Endodermal cell (in vitro differentiated cells): ENCODE data around the gene MPST. TPM values are rescaled to one million over a fixed set of nuclear protein-coding genes. Genes with fewer than 3 reads are reported as not detected.

Experiments
- DNase-seq: peaks from one replicate; pipeline ENCODE4 v3.0.0-alpha.2; 2017
- H3K27ac ChIP-seq: 2 replicates; pipeline ENCODE4 v1.5.1; 2013; ENCODE audit warnings: mild to moderate bottlenecking, low read depth, low read length, moderate library complexity
- H3K27me3 ChIP-seq: 2 replicates; pipeline ENCODE4 v1.6.1; 2013; ENCODE audit warnings: mild to moderate bottlenecking, low read length, moderate library complexity; ENCODE audit not compliant: insufficient read depth, control insufficient read depth, poor library complexity, severe bottlenecking
- H3K36me3 ChIP-seq: 2 replicates; pipeline ENCODE4 v1.7.0; 2013; ENCODE audit warnings: mild to moderate bottlenecking, low read length, moderate library complexity; ENCODE audit not compliant: control insufficient read depth, insufficient read depth
- H3K4me1 ChIP-seq: one replicate; pipeline ENCODE4 v1.7.0; 2013; ENCODE audit warnings: low read length; ENCODE audit not compliant: control insufficient read depth, insufficient read depth
- H3K4me3 ChIP-seq: 2 replicates; pipeline ENCODE4 v1.5.1; 2013; ENCODE audit warnings: mild to moderate bottlenecking, low read length, moderate library complexity
- H3K9ac ChIP-seq: 2 replicates; pipeline ENCODE4 v1.6.1; 2013; ENCODE audit warnings: mild to moderate bottlenecking, low read length, moderate library complexity; ENCODE audit not compliant: poor library complexity, severe bottlenecking; ENCODE audit errors: extremely low read depth
- H3K9me3 ChIP-seq: 2 replicates; pipeline ENCODE4 v1.6.1; 2013; ENCODE audit warnings: mild to moderate bottlenecking, low read length, moderate library complexity; ENCODE audit not compliant: control insufficient read depth
- H3K27ac Mint-ChIP-seq: 2 replicates; pipeline ENCODE4 v1.8.0; 2020; ENCODE audit warnings: mixed read lengths
- H3K27me3 Mint-ChIP-seq: 2 replicates; pipeline ENCODE4 v1.8.0; 2021; ENCODE audit warnings: mild to moderate bottlenecking, mixed read lengths; ENCODE audit not compliant: insufficient read depth
- H3K36me3 Mint-ChIP-seq: 2 replicates; pipeline ENCODE4 v1.8.0; 2020; ENCODE audit warnings: low read depth, mixed read lengths
- H3K4me1 Mint-ChIP-seq: 2 replicates; pipeline ENCODE4 v1.8.0; 2020; ENCODE audit warnings: mixed read lengths
- H3K4me3 Mint-ChIP-seq: 2 replicates; pipeline ENCODE4 v1.8.0; 2020; ENCODE audit warnings: mild to moderate bottlenecking, moderate library complexity, mixed read lengths
- H3K9me3 Mint-ChIP-seq: 2 replicates; pipeline ENCODE4 v1.8.0; 2020; ENCODE audit warnings: mild to moderate bottlenecking, mixed read lengths
- WGBS, 2 experiments: methylation state at CpG; one replicate each; pipeline versions ENCODE4 v1.1.5 to v1.1.7; 2013; ENCODE audit warnings: missing lambda C conversion rate in 2 of 2, mixed read lengths in 1 of 2; ENCODE audit not compliant: insufficient coverage in 1 of 2, insufficient read length in 1 of 2; 5-methylcytosine and 5-hydroxymethylcytosine counted together
- total RNA-seq, 2 donors: library from RNA; stranded (reverse); fragmentation: NEBNext Ultra II Directional in 1 of 2; extraction: Animal tissue kit (Norgen Biotek cat#: 25700) in 1 of 2; gene quantifications; 2 replicates in 1 of 2; 3 replicates in 1 of 2; pipeline ENCODE4 v1.2.1, GENCODE V29; 2021
- TF ChIP-seq, protein P1 (sequence below): fragments of 200-600 bp; sonication (generic); conservative IDR thresholded peaks from 2 replicates; pipeline ENCODE4 v1.5.0; 2021; ENCODE audit warnings: antibody characterized with exemption, mild to moderate bottlenecking

MPST gene
- total RNA-seq, 2 donors from 2014 or later, result 71.7 to 74.6 TPM

DNA sequence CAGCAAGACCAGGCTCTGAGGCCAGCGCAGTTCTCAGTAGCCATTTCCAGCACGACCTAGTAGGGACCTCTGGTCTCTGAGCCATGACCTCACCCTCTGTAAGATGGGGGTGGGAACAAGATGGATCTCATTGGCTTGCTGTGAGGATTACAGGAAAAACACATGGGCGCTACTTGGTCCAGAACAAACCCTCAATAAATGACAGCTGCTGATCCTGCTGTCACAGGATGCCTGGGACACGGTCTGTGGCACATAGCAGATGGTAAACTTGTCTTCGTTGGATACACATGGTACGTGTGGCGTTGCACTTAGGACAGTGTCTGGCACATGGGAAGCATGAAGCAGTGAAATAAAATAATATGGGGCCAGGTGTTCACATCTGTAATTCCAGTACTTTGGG is 27.5 kb downstream of the MPST start:
- 86 to 92% methylated on average over 5 to 7 of the region's 7 CpGs for WGBS, 2 experiments

DNA sequence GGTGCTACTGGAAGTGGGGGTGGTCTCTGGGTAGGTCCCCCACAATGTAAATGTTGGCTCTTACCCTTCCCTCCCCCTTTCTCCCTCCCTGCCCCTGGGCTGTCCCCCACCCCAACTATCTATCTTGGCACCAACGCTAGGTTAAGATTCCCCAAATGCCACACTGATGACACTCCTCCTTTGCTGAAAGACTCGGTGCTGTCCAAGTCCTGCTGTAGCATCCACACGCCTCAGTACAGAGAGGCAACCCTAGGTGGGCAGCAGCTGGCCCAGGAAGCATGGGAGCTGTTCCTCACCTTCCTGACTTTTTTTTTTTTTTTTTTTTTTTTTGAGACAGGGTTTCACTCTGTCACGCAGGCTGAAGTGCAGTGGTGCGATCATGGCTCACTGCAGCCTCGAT is 28.6 kb downstream of the MPST start:
- Mint-ChIP-seq H3K4me3 (no peak overlapping the region), H3K9me3 (no peaks in the 10 kb centered on the region), H3K27ac (no peak overlapping the region), H3K27me3 (peaks cover 13% of the 10 kb centered on the region), H3K4me1 (peaks cover 3% of the 10 kb centered on the region), H3K36me3 (no peaks in the 10 kb centered on the region)
- H3K4me1 ChIP-seq, result no peaks in the 10 kb centered on the region
- no peak overlapping the region for H3K27ac ChIP-seq
- peak; percentile 49 for DNase-seq
- TF ChIP-seq, protein P1, sequence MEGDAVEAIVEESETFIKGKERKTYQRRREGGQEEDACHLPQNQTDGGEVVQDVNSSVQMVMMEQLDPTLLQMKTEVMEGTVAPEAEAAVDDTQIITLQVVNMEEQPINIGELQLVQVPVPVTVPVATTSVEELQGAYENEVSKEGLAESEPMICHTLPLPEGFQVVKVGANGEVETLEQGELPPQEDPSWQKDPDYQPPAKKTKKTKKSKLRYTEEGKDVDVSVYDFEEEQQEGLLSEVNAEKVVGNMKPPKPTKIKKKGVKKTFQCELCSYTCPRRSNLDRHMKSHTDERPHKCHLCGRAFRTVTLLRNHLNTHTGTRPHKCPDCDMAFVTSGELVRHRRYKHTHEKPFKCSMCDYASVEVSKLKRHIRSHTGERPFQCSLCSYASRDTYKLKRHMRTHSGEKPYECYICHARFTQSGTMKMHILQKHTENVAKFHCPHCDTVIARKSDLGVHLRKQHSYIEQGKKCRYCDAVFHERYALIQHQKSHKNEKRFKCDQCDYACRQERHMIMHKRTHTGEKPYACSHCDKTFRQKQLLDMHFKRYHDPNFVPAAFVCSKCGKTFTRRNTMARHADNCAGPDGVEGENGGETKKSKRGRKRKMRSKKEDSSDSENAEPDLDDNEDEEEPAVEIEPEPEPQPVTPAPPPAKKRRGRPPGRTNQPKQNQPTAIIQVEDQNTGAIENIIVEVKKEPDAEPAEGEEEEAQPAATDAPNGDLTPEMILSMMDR, result no peak
- H3K9me3 ChIP-seq, result no peaks in the 10 kb centered on the region
- no peaks in the 10 kb centered on the region for H3K36me3 ChIP-seq
- 93 to 100% methylated on average over 3 to 6 of the region's 6 CpGs for WGBS, 2 experiments
- no peak overlapping the region for H3K4me3 ChIP-seq
- no peak overlapping the region for H3K9ac ChIP-seq
- H3K27me3 ChIP-seq, result no peaks in the 10 kb centered on the region

More for the DNA sequence above, 27.5 kb downstream of the MPST start:
- Histone ChIP-seq H3K27me3 (no peaks in the 10 kb centered on the region), H3K4me3 (no peak overlapping the region), H3K36me3 (no peaks in the 10 kb centered on the region), H3K9me3 (no peaks in the 10 kb centered on the region), H3K27ac (no peak overlapping the region), H3K4me1 (no peaks in the 10 kb centered on the region), H3K9ac (no peak overlapping the region)
- no peaks in the 10 kb centered on the region for H3K36me3 Mint-ChIP-seq
- no peak overlapping the region for H3K27ac Mint-ChIP-seq
- H3K27me3 Mint-ChIP-seq, result peaks cover 11% of the 10 kb centered on the region
- no peaks in the 10 kb centered on the region for H3K4me1 Mint-ChIP-seq
- TF ChIP-seq, protein P1, result no peak
- H3K4me3 Mint-ChIP-seq, result no peak overlapping the region
- H3K9me3 Mint-ChIP-seq, result no peaks in the 10 kb centered on the region
- no peak for DNase-seq

DNA sequence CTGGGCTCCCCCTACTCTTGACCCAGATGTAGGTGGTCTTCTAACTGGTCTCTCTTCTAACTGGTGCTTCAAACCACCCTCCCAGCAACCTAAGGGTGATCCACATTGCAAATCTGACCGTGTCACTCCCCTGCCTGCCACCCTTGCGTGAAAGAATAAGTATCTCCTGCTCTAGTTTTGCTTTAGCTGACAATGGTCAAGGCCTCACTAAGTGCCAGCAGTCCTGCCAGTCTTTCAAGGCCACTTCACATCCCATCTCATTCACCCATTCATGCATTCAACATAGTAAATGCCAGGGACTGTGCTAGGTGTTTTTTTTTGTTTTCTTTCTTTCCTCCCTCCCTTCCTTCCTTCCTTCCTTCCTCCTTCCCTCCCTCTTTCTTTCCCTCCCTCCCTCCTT is 29.7 kb downstream of the MPST start:
- Mint-ChIP-seq H3K4me1 (peaks cover 9% of the 10 kb centered on the region), H3K27ac (no peak overlapping the region), H3K36me3 (no peaks in the 10 kb centered on the region)

More for the DNA sequence above, 29.7 kb downstream of the MPST start:
- Histone ChIP-seq H3K27me3 (no peaks in the 10 kb centered on the region), H3K4me1 (no peaks in the 10 kb centered on the region), H3K27ac (no peak overlapping the region), H3K36me3 (no peaks in the 10 kb centered on the region), H3K9ac (no peak overlapping the region), H3K9me3 (no peaks in the 10 kb centered on the region), H3K4me3 (no peak overlapping the region)
- 82 to 95% methylated on average over 2 of the region's 2 CpGs for WGBS, 2 experiments
- Mint-ChIP-seq H3K9me3 (no peaks in the 10 kb centered on the region), H3K4me3 (no peak overlapping the region), H3K27me3 (peaks cover 13% of the 10 kb centered on the region)
- TF ChIP-seq, protein P1, result no peak
- no peak for DNase-seq
